ENCODE measurements around the gene ANKRD10. TPM values are rescaled to one million over a fixed set of nuclear protein-coding genes. Genes with fewer than 3 reads are reported as not detected.

Gene ANKRD10
- total RNA-seq, 4 donors from 2014 or later: 37.3 to 51.8 (median 46.9) TPM

DNA sequence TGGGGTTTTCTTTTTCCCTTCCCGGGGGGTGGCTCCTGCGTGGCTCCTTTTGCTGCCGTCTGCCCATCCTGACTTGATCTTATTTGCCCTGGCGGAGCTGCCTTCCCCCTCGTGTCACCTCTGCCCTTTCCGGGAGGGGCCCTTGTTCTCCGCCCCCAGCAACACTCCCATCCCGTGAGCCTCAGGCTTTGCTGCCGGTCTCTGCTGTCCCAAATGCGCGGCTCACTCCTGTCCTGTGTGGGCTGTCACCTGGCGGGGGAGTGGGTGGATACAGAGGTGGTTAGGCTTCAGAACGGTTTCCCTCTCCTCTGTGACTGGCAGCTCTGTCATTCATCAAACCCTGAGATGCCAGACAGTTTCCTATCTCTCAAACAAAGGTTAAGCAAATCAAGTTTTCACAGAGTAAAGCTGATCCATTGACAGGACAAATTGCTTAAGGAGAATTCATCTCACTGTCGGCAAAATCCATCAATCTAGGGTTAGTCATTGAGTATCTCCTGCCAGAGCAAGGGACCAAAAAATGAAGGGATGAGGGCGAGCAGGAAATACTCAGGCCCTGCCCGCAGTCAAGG lies 84.0 kb downstream of the ANKRD10 start:
- intact Hi-C loops (cut with DNase I; ENCODE audit: low total_unique reads): no loop called here
- no peak for DNase-seq (ENCODE audit: low spot score in 2 of 2)
- 65 to 66% methylated on average over 16 of the region's 16 CpGs for WGBS, 2 donors
- H3K4me3 ChIP-seq (ENCODE audit: low read depth, poor library complexity, severe bottlenecking): no peak overlapping the region
- TF ChIP-seq, protein P1, sequence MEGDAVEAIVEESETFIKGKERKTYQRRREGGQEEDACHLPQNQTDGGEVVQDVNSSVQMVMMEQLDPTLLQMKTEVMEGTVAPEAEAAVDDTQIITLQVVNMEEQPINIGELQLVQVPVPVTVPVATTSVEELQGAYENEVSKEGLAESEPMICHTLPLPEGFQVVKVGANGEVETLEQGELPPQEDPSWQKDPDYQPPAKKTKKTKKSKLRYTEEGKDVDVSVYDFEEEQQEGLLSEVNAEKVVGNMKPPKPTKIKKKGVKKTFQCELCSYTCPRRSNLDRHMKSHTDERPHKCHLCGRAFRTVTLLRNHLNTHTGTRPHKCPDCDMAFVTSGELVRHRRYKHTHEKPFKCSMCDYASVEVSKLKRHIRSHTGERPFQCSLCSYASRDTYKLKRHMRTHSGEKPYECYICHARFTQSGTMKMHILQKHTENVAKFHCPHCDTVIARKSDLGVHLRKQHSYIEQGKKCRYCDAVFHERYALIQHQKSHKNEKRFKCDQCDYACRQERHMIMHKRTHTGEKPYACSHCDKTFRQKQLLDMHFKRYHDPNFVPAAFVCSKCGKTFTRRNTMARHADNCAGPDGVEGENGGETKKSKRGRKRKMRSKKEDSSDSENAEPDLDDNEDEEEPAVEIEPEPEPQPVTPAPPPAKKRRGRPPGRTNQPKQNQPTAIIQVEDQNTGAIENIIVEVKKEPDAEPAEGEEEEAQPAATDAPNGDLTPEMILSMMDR (IDR thresholded peaks at IDR 0.05): no peak
- TF ChIP-seq POLR2A (IDR thresholded peaks at IDR 0.05): no peak

DNA sequence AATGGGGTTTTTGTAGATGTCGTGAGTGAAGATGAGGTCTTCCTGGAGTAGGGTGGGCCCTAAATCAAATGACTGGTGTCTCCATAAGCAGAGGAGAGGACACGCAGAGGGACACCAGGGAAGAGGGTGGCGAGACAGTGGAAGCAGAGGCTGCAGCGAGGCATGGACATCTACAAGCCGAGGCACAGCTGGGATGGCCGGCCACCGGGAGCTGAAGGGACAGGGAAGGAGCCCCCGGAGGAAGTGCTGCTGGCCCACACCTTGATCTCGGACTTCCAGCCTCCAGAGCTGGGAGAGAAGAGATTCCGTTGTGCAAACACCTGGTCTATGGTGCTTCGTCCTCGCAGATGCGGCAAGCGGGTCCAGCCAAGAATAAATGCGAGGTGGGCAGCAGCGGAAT lies 84.5 kb downstream of the ANKRD10 start:
- WGBS, 2 donors: 90% methylated on average over 16 of the region's 16 CpGs
- no peak overlapping the region for H3K4me3 ChIP-seq (ENCODE audit: low read depth, poor library complexity, severe bottlenecking)
- no peak for DNase-seq (ENCODE audit: low spot score in 2 of 2)
- intact Hi-C loops (cut with DNase I; ENCODE audit: low total_unique reads): no loop called here
- TF ChIP-seq, protein P1 (IDR thresholded peaks at IDR 0.05): no peak
- TF ChIP-seq POLR2A (IDR thresholded peaks at IDR 0.05): no peak

DNA sequence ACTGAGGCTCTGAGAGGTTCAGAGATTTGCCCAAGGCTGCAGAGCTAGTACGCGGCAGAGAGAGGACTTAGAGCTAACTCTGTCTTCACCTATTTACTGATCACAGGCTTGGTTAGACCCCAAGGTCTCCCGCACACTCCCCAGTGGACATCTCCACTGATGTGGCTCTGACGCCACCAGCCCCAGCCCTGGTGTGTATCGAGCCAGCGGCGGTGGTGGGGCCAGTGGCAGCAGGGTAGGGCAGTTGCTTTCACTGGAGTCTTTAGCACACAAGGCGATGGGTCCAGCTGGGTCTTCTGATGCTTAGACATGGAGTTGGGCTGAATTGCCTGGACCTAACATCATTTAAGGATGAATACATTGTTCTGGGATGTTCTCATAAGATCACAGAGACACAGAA lies 85.4 kb downstream of the ANKRD10 start:
- no peak for DNase-seq (ENCODE audit: low spot score in 2 of 2)
- no peak for TF ChIP-seq POLR2A (IDR thresholded peaks at IDR 0.05)
- TF ChIP-seq, protein P1 (IDR thresholded peaks at IDR 0.05): no peak
- intact Hi-C loops (cut with DNase I; ENCODE audit: low total_unique reads): loop anchor here (10.0 kb wide), 1 partner anchor 375 kb away; no protein-coding TSS in a partner anchor
- 91 to 96% methylated on average over 8 of the region's 8 CpGs for WGBS, 2 donors
- H3K4me3 ChIP-seq (ENCODE audit: low read depth, poor library complexity, severe bottlenecking): no peak overlapping the region

DNA sequence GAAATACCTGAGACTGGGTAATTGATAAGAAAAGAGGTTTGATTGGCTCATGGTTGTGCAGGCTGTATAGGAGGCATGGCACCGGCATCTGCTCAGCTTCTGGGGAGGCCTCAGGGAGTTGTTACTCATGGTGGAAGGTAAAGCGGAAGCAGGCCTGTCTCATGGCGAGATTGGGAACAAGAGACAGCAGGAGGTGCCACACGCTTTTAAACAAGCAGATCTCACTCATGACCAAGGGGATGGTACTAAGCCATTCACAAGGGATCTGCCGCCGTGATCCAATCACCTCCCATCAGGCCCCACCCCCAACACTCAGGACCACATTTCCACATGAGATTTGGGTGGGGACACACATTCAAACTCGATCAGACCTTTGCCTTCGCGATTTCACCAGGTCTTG lies 86.2 kb downstream of the ANKRD10 start:
- no peak for DNase-seq (ENCODE audit: low spot score in 2 of 2)
- 86 to 96% methylated on average over 9 of the region's 9 CpGs for WGBS, 2 donors
- intact Hi-C loops (cut with DNase I; ENCODE audit: low total_unique reads): loop anchor here (10.0 kb wide), 1 partner anchor 374 kb away; no protein-coding TSS in a partner anchor

More for the DNA sequence above, 86.2 kb downstream of the ANKRD10 start:
- no peak overlapping the region for H3K4me3 ChIP-seq (ENCODE audit: low read depth, poor library complexity, severe bottlenecking)
- TF ChIP-seq, protein P1 (IDR thresholded peaks at IDR 0.05): no peak
- no peak for TF ChIP-seq POLR2A (IDR thresholded peaks at IDR 0.05)

Other genes with a start within 250 kb of the ANKRD10 start
- gene CARS2, start 209.0 kb downstream of the ANKRD10 start, total RNA-seq: 10 to 100 TPM; 33.9 to 64.7 (median 51.8) TPM
- gene ING1, start 201.4 kb downstream of the ANKRD10 start, total RNA-seq: 10 to 100 TPM; 10.6 to 26.1 (median 13.7) TPM
- gene ARHGEF7, start 200.2 kb upstream of the ANKRD10 start, total RNA-seq: 100 to 1,000 TPM in 1 of 4 donors, 10 to 100 TPM in 3; 42.8 to 125 (median 61.1) TPM